Suprapubic skin (tissue), 4 donors: ENCODE data around the gene DNMBP. TPM values are rescaled to one million over a fixed set of nuclear protein-coding genes. Genes with fewer than 3 reads are reported as not detected.

Source experiments
- DNase-seq, 2 donors: peaks; one replicate each; pipeline ENCODE4 v3.0.0-alpha.2; 2019; ENCODE audit warnings: low spot score in 2 of 2
- H3K27ac ChIP-seq: fragments of 200-600 bp; sonication (generic); one replicate; pipeline ENCODE4 v1.5.1; 2019
- H3K27me3 ChIP-seq: fragments of 200-600 bp; sonication (generic); one replicate; pipeline ENCODE4 v1.5.1; 2019
- H3K36me3 ChIP-seq: fragments of 200-600 bp; sonication (generic); one replicate; pipeline ENCODE4 v1.5.1; 2019
- H3K4me1 ChIP-seq: fragments of 200-600 bp; sonication (generic); one replicate; pipeline ENCODE4 v1.5.1; 2019
- H3K4me3 ChIP-seq: fragments of 200-600 bp; sonication (generic); one replicate; pipeline ENCODE4 v1.5.1; 2019; ENCODE audit warnings: mild to moderate bottlenecking
- H3K9me3 ChIP-seq: fragments of 200-600 bp; sonication (generic); one replicate; pipeline ENCODE4 v1.5.1; 2019
- EP300 ChIP-seq: sonication (generic); formaldehyde crosslinking; IDR thresholded peaks from one replicate; pipeline ENCODE4 v1.6.1; 2017; ENCODE audit warnings: antibody characterized with exemption
- POLR2A ChIP-seq, 2 donors: fragments of 450-650 bp; IDR thresholded peaks; one replicate each; pipeline ENCODE4 v1.6.1; 2017; ENCODE audit warnings: antibody characterized with exemption in 2 of 2, mild to moderate bottlenecking in 2 of 2, moderate library complexity in 2 of 2
- POLR2AphosphoS5 ChIP-seq, 3 donors: sonication (generic); formaldehyde crosslinking; IDR thresholded peaks; one replicate each; pipeline ENCODE4 v1.6.1; 2017; ENCODE audit warnings: antibody characterized with exemption in 3 of 3
- WGBS: methylation state at CpG from one replicate; pipeline ENCODE4 v1.1.5; 2018; 5-methylcytosine and 5-hydroxymethylcytosine counted together
- total RNA-seq, 4 donors: library from RNA; depleted of rRNA; stranded (reverse); fragments of >200 nt; gene quantifications; one replicate each; pipeline ENCODE4 v1.1.0, GENCODE V29; 2016
- TF ChIP-seq, protein P1 (sequence below), 2 donors: fragments of 200-600 bp in 1 of 2; fragments of 450-650 bp in 1 of 2; sonication (generic) in 1 of 2; IDR thresholded peaks; one replicate each; pipeline ENCODE4 v1.5.1; 2016 to 2019; ENCODE audit warnings: antibody characterized with exemption in 2 of 2, mild to moderate bottlenecking in 1 of 2, moderate library complexity in 1 of 2

The DNMBP gene
- total RNA-seq, 4 donors from 2014 or later, result 43.4 to 89.6 (median 52.3) TPM

- Histone ChIP-seq H3K4me3 (no peak overlapping the region), H3K9me3 (no peaks in the 10 kb centered on the region), H3K27me3 (no peaks in the 10 kb centered on the region), H3K27ac (peak overlapping the region; percentile 31), H3K4me1 (peaks cover 48% of the 10 kb centered on the region), H3K36me3 (no peaks in the 10 kb centered on the region)
- 67% methylated on average over 4 of the region's 4 CpGs for WGBS
- DNase-seq, result no peak
- no peak for TF ChIP-seq POLR2A (IDR thresholded peaks at IDR 0.05)
- TF ChIP-seq POLR2AphosphoS5 (IDR thresholded peaks at IDR 0.05), result no peak
These were observed 88.8 kb downstream of the DNMBP start for GRCh38 chr10:99920901-99921300.

- Histone ChIP-seq H3K27ac (peak overlapping the region; percentile 31), H3K27me3 (no peaks in the 10 kb centered on the region), H3K9me3 (no peaks in the 10 kb centered on the region), H3K36me3 (no peaks in the 10 kb centered on the region), H3K4me1 (peaks cover 45% of the 10 kb centered on the region), H3K4me3 (no peak overlapping the region)
- no peak for TF ChIP-seq EP300
- TF ChIP-seq, protein P1, sequence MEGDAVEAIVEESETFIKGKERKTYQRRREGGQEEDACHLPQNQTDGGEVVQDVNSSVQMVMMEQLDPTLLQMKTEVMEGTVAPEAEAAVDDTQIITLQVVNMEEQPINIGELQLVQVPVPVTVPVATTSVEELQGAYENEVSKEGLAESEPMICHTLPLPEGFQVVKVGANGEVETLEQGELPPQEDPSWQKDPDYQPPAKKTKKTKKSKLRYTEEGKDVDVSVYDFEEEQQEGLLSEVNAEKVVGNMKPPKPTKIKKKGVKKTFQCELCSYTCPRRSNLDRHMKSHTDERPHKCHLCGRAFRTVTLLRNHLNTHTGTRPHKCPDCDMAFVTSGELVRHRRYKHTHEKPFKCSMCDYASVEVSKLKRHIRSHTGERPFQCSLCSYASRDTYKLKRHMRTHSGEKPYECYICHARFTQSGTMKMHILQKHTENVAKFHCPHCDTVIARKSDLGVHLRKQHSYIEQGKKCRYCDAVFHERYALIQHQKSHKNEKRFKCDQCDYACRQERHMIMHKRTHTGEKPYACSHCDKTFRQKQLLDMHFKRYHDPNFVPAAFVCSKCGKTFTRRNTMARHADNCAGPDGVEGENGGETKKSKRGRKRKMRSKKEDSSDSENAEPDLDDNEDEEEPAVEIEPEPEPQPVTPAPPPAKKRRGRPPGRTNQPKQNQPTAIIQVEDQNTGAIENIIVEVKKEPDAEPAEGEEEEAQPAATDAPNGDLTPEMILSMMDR (IDR thresholded peaks at IDR 0.05), result no peak
- no peak for TF ChIP-seq POLR2AphosphoS5 (IDR thresholded peaks at IDR 0.05)
- no peak for TF ChIP-seq POLR2A (IDR thresholded peaks at IDR 0.05)
- no peak for DNase-seq
- WGBS, result 96% methylated on average over 5 of the region's 5 CpGs
These were observed 89.3 kb downstream of the DNMBP start for GRCh38 chr10:99920486-99920885.

- Histone ChIP-seq H3K27ac (peak overlapping the region; percentile 77), H3K4me3 (peak overlapping the region; percentile 30), H3K9me3 (no peaks in the 10 kb centered on the region), H3K36me3 (peaks cover 3% of the 10 kb centered on the region), H3K27me3 (no peaks in the 10 kb centered on the region), H3K4me1 (peaks cover 46% of the 10 kb centered on the region)
- TF ChIP-seq POLR2A (IDR thresholded peaks at IDR 0.05), result no peak
- TF ChIP-seq, protein P1 (IDR thresholded peaks at IDR 0.05), result no peak
- TF ChIP-seq EP300, result no peak
- no peak for TF ChIP-seq POLR2AphosphoS5 (IDR thresholded peaks at IDR 0.05)
- no peak for DNase-seq
- WGBS, result 15% methylated on average over 10 of the region's 10 CpGs
These were observed 91.6 kb downstream of the DNMBP start for GRCh38 chr10:99917963-99918825.

- WGBS, result 95% methylated on average over 5 of the region's 5 CpGs
- no peak overlapping the region for H3K27ac ChIP-seq
These were observed 93.0 kb downstream of the DNMBP start for GRCh38 chr10:99916776-99917175.

DNA sequence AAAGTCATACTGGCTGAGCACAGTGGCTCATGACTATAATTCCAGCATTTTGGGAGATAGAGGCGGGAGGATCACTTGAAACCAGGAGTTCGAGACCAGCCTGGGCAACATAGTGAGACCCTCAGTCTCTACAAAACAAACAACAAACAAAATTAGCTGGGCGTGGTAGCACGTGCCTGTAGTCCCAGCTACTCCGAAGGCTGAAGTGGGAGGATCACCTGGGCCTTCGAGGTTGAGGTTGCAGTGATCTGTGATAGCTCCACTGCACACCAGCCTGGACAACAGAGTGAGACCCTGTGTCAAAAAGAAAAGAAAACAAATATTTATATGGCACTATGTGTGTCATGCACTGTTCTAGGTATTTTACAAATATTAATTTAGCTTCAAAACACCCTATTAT lies 94.3 kb downstream of the DNMBP start:
- Histone ChIP-seq H3K27me3 (no peaks in the 10 kb centered on the region), H3K4me1 (peaks cover 51% of the 10 kb centered on the region), H3K27ac (no peak overlapping the region), H3K9me3 (no peaks in the 10 kb centered on the region), H3K36me3 (peaks cover 3% of the 10 kb centered on the region), H3K4me3 (no peak overlapping the region)
- TF ChIP-seq EP300, result no peak
- WGBS, result 95% methylated on average over 6 of the region's 6 CpGs
- no peak for DNase-seq

More at GRCh38 chr10:99916776-99917175, 93.0 kb downstream of the DNMBP start:
- Histone ChIP-seq H3K4me1 (peaks cover 55% of the 10 kb centered on the region), H3K27me3 (no peaks in the 10 kb centered on the region), H3K36me3 (peaks cover 3% of the 10 kb centered on the region), H3K9me3 (no peaks in the 10 kb centered on the region), H3K4me3 (no peak overlapping the region)
- DNase-seq, result no peak
- TF ChIP-seq, protein P1 (IDR thresholded peaks at IDR 0.05), result no peak
- TF ChIP-seq POLR2A (IDR thresholded peaks at IDR 0.05), result no peak
- no peak for TF ChIP-seq POLR2AphosphoS5 (IDR thresholded peaks at IDR 0.05)

- WGBS, result 88% methylated on average over 3 of the region's 3 CpGs
- peaks cover 54% of the 10 kb centered on the region for H3K4me1 ChIP-seq
- TF ChIP-seq POLR2AphosphoS5 (IDR thresholded peaks at IDR 0.05) (no peak), EP300 (no peak), POLR2A (IDR thresholded peaks at IDR 0.05) (no peak)
- TF ChIP-seq, protein P1 (IDR thresholded peaks at IDR 0.05), result no peak
- no peaks in the 10 kb centered on the region for H3K27me3 ChIP-seq
- no peak overlapping the region for H3K4me3 ChIP-seq
- H3K36me3 ChIP-seq, result peaks cover 3% of the 10 kb centered on the region
- no peaks in the 10 kb centered on the region for H3K9me3 ChIP-seq
- no peak for DNase-seq
- H3K27ac ChIP-seq, result no peak overlapping the region
These were observed 95.5 kb downstream of the DNMBP start for GRCh38 chr10:99914236-99914635.
